Measurements from ENCODE around the gene LRP1B.

LRP1B gene

GRCh38 chr2:141492816-141493215, 638.0 kb downstream of the LRP1B start:
- TF ChIP-seq TAF1 (IDR thresholded peaks at IDR 0.05; ENCODE audit: borderline replicate concordance, low read depth, low read length) (no peak), POLR2A (IDR thresholded peaks at IDR 0.05; ENCODE audit: low read depth, low read length) (no peak), POLR2AphosphoS5 (IDR thresholded peaks at IDR 0.05; ENCODE audit: low read depth, low read length) (no peak)
- FAIRE-seq (no peak), DNase-seq (ENCODE audit: insufficient read length) (no peak)

DNA sequence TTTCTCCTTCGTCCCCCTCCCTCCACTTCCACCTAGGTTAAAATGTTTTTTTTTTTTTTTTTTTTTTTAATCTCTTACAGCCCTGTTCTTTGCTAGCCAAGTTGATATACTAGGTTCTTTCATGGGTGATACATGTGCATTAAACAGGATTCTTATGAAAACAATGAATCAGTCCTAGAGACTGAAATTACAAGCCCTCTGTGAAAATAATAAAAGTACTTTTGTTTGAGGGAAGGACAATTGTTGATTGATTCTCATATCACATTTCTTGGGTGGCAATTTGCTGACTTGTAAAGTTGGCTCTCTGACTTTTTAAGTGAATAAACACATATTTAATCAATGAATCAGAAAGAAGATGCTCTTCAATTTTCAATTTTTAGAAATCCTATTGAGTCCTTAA, 639.9 kb downstream of the LRP1B start:
- DNase-seq (ENCODE audit: insufficient read length) (no peak), FAIRE-seq (no peak)
- no peak for TF ChIP-seq POLR2A (IDR thresholded peaks at IDR 0.05; ENCODE audit: low read depth, low read length)
- no peak for TF ChIP-seq TAF1 (IDR thresholded peaks at IDR 0.05; ENCODE audit: borderline replicate concordance, low read depth, low read length)
- no peak for TF ChIP-seq POLR2AphosphoS5 (IDR thresholded peaks at IDR 0.05; ENCODE audit: low read depth, low read length)

- FAIRE-seq = no peak
- TF ChIP-seq POLR2A (IDR thresholded peaks at IDR 0.05; ENCODE audit: low read depth, low read length) (no peak), POLR2AphosphoS5 (IDR thresholded peaks at IDR 0.05; ENCODE audit: low read depth, low read length) (no peak), TAF1 (IDR thresholded peaks at IDR 0.05; ENCODE audit: borderline replicate concordance, low read depth, low read length) (no peak)
- no peak for DNase-seq (ENCODE audit: insufficient read length)
Observed at GRCh38 chr2:141482697-141483096, 648.1 kb downstream of the LRP1B start.

DNA sequence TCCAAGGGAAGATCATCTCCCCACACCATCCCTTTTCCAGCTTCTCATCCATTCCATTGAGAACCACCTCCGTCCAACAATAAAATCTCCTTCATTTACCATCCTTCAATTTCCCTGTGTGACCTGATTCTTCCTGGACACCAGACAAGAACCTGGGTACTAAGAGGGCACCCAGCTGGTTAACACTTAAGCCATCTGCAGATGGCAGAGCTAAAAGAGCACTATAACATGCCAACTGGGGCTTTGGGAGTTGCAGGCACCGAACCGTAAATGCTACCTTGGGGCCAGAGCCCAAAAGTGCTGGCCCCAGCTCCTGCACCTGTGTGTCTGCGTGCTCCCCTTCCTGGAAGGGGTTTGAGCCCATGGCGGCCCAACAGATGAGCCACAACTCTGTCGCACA, 655.0 kb downstream of the LRP1B start:
- DNase-seq (ENCODE audit: insufficient read length) (no peak), FAIRE-seq (no peak)
- TF ChIP-seq POLR2A (IDR thresholded peaks at IDR 0.05; ENCODE audit: low read depth, low read length) (no peak), TAF1 (IDR thresholded peaks at IDR 0.05; ENCODE audit: borderline replicate concordance, low read depth, low read length) (no peak), POLR2AphosphoS5 (IDR thresholded peaks at IDR 0.05; ENCODE audit: low read depth, low read length) (no peak)

- no peak for TF ChIP-seq POLR2A (IDR thresholded peaks at IDR 0.05; ENCODE audit: low read depth, low read length)
- no peak for TF ChIP-seq TAF1 (IDR thresholded peaks at IDR 0.05; ENCODE audit: borderline replicate concordance, low read depth, low read length)
- TF ChIP-seq POLR2AphosphoS5 (IDR thresholded peaks at IDR 0.05; ENCODE audit: low read depth, low read length) = no peak
- DNase-seq (ENCODE audit: insufficient read length) (no peak), FAIRE-seq (no peak)
Observed at GRCh38 chr2:141468761-141469160, 662.1 kb downstream of the LRP1B start.

DNA sequence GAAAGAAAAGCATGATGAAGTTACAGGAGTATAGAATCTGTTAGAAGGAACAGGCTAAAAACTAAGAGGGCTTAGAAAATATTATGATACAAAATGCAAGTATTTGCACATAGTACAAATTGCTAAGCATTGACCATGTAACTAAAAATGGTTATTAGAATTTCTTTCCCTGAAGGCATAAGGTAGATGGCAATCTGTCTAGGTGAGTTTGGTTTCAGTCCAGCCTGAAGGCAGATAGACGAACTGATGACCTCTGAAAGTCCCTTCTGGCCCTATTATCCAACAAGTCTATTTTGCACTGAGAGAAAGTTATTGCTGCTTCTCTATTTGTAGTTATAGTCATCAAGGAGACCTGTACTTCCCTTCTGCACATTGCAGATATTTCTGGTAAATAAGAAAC, 663.5 kb downstream of the LRP1B start:
- DNase-seq (ENCODE audit: insufficient read length) (no peak), FAIRE-seq (no peak)
- TF ChIP-seq TAF1 (IDR thresholded peaks at IDR 0.05; ENCODE audit: borderline replicate concordance, low read depth, low read length) = no peak
- no peak for TF ChIP-seq POLR2AphosphoS5 (IDR thresholded peaks at IDR 0.05; ENCODE audit: low read depth, low read length)
- no peak for TF ChIP-seq POLR2A (IDR thresholded peaks at IDR 0.05; ENCODE audit: low read depth, low read length)

DNA sequence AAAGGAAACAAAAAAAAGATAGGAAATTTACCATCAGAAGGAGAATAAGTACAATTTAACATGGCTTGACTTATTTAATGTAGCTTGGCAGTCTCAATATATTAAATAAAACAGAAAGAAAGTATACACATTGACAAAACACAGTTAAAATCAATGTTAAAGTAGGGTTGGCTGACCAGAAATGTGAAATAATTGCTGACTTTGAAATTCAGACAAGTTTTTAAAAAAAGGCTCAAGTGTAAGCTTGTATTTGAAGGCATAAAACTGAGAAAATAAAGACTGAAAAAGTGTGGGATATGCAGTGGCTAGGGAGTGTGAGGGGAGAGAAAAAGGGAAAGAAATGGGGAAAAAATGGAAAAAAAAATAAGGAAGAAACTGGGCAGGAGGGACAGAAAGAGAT, 665.8 kb downstream of the LRP1B start:
- TF ChIP-seq TAF1 (IDR thresholded peaks at IDR 0.05; ENCODE audit: borderline replicate concordance, low read depth, low read length) = no peak
- no peak for TF ChIP-seq POLR2A (IDR thresholded peaks at IDR 0.05; ENCODE audit: low read depth, low read length)
- TF ChIP-seq POLR2AphosphoS5 (IDR thresholded peaks at IDR 0.05; ENCODE audit: low read depth, low read length) = no peak
- FAIRE-seq (no peak), DNase-seq (ENCODE audit: insufficient read length) (no peak)

GRCh38 chr2:141458351-141458750, 672.5 kb downstream of the LRP1B start:
- no peak for TF ChIP-seq TAF1 (IDR thresholded peaks at IDR 0.05; ENCODE audit: borderline replicate concordance, low read depth, low read length)
- no peak for TF ChIP-seq POLR2AphosphoS5 (IDR thresholded peaks at IDR 0.05; ENCODE audit: low read depth, low read length)
- TF ChIP-seq POLR2A (IDR thresholded peaks at IDR 0.05; ENCODE audit: low read depth, low read length) = no peak
- FAIRE-seq (no peak), DNase-seq (ENCODE audit: insufficient read length) (no peak)

DNA sequence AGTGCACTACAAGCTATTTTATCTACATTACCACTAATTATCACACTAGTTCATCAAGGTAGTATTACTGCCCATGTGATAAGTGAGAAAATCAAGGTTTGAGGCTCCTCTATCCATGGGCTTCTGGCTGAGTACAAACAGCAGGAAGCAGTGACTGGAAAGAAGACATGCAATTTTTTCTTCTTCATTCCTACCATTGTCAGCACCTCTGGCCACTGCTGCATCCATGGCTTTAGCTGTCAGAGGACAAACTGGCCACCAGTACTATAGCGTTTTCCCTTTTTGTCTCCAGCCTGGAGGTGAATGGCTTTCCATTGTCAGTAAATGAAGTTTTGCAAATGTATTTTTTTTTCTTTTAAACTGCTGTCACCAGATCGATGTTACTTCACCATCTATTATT, 674.9 kb downstream of the LRP1B start:
- TF ChIP-seq POLR2A (IDR thresholded peaks at IDR 0.05; ENCODE audit: low read depth, low read length) (no peak), TAF1 (IDR thresholded peaks at IDR 0.05; ENCODE audit: borderline replicate concordance, low read depth, low read length) (no peak), POLR2AphosphoS5 (IDR thresholded peaks at IDR 0.05; ENCODE audit: low read depth, low read length) (no peak)
- no peak for DNase-seq (ENCODE audit: insufficient read length)
- FAIRE-seq = no peak

DNA sequence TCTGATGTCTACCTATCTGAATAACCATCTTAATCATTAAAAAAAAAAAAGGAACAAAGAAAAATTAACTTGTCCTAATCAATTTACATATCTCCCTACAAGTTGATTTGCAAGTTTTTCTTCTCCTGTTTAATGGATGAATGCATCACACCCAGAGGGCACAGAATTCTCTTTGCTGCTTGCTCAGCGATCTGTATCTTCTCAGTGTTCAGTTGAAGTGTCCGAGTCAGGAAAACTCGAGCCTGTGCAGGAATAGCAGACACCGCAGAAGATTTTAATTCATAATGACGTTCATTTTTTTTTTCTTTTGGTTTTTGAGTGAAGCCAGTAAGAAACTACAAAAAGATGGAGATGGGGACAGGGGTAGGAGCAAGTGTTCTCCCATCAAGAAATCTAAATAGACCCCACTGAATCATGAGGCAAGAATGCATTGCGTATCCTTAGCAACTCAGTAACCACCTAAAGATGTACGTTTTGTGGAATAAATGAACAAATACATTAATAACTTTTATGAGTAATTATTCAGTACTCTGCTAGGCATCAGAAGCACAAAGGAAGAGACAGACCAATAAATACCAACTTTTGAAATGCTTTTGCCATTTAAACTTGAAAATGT, 675.5 kb downstream of the LRP1B start:
- no peak for TF ChIP-seq POLR2A (IDR thresholded peaks at IDR 0.05; ENCODE audit: low read depth, low read length)
- TF ChIP-seq POLR2AphosphoS5 (IDR thresholded peaks at IDR 0.05; ENCODE audit: low read depth, low read length) = no peak
- DNase-seq (ENCODE audit: insufficient read length) = no peak
- FAIRE-seq = no peak

DNA sequence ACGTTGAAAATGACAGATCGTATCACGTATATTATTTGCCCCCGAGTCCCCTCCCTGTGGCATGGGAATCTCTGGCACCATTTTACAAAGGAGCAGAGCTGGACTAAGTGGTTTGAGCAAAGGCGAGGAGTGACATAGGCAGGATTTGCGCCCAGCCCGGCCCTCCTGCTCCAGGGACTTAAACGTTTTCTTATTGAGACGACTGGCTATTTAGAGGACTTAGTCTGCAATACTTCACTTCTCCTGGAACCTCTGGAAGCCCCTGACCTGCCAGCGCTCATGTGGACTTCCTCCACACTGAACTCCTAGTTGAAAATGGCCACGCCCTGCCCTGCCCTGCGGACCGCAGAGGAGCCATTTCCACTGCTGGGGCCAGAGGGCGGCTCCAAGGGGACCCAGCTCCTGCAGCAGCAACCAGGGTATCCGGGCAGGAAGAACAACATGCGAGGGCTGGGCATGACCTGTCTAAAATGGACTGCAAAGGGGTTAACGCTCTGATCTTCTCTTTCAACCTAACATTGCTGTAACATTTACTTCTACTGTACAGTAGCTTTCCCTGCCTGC, 690.7 kb downstream of the LRP1B start:
- FAIRE-seq (no peak), DNase-seq (ENCODE audit: insufficient read length) (no peak)
- no peak for TF ChIP-seq POLR2A (IDR thresholded peaks at IDR 0.05; ENCODE audit: low read depth, low read length)
- no peak for TF ChIP-seq TAF1 (IDR thresholded peaks at IDR 0.05; ENCODE audit: borderline replicate concordance, low read depth, low read length)
- TF ChIP-seq POLR2AphosphoS5 (IDR thresholded peaks at IDR 0.05; ENCODE audit: low read depth, low read length) = no peak

- no peak for DNase-seq (ENCODE audit: insufficient read length)
- TF ChIP-seq TAF1 (IDR thresholded peaks at IDR 0.05; ENCODE audit: borderline replicate concordance, low read depth, low read length) (no peak), POLR2AphosphoS5 (IDR thresholded peaks at IDR 0.05; ENCODE audit: low read depth, low read length) (no peak), POLR2A (IDR thresholded peaks at IDR 0.05; ENCODE audit: low read depth, low read length) (no peak)
- FAIRE-seq = no peak
Observed at GRCh38 chr2:141439524-141439923, 691.3 kb downstream of the LRP1B start.
